NCI-H146 treated with DMSO at 0.1 percent for 48 hours (cell line): ENCODE measurements around the gene NXPE2.

ENCODE experiments used
- DNase-seq: peaks from one replicate; lab custom pipeline; 2025; ENCODE audit not compliant: unreplicated experiment; lab: John Stamatoyannopoulos, UW

NXPE2 gene

GRCh38 chr11:114738954-114739353 lies 60.6 kb downstream of the NXPE2 start:
- peak; percentile 13 for DNase-seq

DNA sequence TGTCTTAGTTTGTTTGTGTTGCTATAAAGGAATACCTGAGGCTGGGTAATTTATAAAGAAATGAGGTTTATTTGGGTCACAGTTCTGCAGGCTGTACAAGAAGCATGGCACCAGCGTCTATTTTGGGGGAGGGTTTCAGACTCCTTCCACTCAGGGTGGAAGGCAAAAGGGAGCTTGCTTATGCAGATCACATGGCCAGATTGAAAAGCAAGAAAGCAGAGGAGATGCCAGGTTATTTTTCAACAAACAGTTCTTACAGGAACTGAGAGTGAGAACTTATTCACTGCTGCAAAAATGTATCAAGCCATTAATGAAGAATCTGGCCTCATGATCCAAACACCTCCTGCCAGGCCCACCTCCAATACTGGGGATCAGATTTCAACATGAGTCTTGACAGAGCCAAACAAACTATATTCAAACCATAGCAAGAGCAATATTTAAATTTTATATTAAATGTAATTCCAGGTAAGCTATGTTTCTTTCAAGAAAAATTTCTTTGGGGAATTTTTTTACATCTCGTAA lies 66.9 kb downstream of the NXPE2 start:
- DNase-seq, result no peak

- no peak for DNase-seq
Measured at GRCh38 chr11:114746013-114746412, 67.7 kb downstream of the NXPE2 start.
